ENCODE data around the gene ARHGEF40.

DNA sequence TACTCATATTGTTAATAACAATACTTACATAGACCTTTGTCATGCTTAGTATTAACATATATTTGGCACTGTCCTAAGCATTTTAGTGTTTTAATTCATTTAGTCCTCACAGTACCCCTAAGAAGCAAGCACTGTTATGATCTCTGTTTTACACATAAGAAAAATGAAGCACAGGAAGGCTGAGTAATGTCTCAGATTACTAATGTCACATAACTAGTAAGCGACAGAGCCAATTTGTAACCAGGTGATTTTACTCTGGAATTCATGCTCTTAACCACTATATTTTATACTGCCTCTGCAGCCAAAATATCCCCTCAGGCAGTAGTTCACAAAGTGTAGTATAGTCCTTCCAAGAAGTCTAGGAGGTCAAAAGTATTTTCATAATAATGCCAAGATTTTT lies 51.0 kb downstream of the ARHGEF40 start:
- TF ChIP-seq EZH2 (IDR thresholded peaks at IDR 0.05; ENCODE audit: low read length): no peak
- TF ChIP-seq, protein P1, sequence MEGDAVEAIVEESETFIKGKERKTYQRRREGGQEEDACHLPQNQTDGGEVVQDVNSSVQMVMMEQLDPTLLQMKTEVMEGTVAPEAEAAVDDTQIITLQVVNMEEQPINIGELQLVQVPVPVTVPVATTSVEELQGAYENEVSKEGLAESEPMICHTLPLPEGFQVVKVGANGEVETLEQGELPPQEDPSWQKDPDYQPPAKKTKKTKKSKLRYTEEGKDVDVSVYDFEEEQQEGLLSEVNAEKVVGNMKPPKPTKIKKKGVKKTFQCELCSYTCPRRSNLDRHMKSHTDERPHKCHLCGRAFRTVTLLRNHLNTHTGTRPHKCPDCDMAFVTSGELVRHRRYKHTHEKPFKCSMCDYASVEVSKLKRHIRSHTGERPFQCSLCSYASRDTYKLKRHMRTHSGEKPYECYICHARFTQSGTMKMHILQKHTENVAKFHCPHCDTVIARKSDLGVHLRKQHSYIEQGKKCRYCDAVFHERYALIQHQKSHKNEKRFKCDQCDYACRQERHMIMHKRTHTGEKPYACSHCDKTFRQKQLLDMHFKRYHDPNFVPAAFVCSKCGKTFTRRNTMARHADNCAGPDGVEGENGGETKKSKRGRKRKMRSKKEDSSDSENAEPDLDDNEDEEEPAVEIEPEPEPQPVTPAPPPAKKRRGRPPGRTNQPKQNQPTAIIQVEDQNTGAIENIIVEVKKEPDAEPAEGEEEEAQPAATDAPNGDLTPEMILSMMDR (optimal IDR thresholded peaks at IDR 0.05 in 1 of 3, IDR thresholded peaks at IDR 0.05 in 1 of 3, conservative IDR thresholded peaks at IDR 0.05 in 1 of 3; ENCODE audit: extremely low read depth in 1 of 3, insufficient read depth in 2 of 3, low read length in 3 of 3): no peak
